NCI-H524 (cell line): ENCODE measurements around the gene GNAO1.
A peak's percentile ranks its signal among the peaks of the same experiment; 100 is the strongest.

ENCODE experiments used
- DNase-seq, 2 experiments: peaks; one replicate each; lab custom pipeline; 2025; lab: John Stamatoyannopoulos, UW

GNAO1 gene

DNA sequence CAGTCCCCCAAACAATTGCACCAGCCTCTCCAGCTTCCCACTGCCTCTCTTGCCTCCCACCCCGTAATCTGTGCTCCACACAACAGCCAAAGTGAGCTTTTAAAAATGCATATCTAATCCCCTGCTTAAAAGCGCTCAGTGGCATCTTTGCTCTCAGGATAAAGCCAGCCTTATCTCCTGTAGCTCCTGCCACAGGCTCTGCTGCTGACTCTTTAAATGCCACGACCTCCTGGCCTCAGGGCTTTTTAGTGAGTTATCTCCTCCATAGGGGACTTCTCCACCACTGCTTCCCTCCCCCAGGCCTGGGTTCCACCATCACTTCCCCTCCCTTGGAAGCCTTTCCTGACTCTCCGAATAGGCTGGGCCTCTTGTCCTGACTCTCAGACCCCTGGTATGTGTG, 98.6 kb downstream of the GNAO1 start:
- DNase-seq = peak; percentile 66 to 82

DNA sequence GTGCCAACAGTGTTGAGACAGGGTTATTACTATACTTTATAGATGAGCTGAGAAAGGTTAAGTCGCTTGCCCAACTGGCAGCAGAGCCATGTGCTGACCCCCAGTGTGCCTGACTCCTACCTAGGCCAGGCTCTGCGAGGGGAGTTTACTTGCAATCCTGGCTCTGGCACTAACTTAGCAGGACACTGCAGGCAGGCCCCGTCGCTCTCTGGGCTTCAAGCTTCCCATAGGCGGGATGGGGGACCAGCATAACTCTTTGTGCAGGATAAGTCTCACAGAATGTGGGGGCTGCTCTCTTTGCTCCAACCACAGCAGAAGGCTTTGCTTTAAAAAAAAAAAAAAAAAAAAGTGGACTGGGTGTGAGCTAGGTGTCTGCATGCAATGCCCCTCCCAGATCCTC, 102.7 kb downstream of the GNAO1 start:
- no peak for DNase-seq

DNA sequence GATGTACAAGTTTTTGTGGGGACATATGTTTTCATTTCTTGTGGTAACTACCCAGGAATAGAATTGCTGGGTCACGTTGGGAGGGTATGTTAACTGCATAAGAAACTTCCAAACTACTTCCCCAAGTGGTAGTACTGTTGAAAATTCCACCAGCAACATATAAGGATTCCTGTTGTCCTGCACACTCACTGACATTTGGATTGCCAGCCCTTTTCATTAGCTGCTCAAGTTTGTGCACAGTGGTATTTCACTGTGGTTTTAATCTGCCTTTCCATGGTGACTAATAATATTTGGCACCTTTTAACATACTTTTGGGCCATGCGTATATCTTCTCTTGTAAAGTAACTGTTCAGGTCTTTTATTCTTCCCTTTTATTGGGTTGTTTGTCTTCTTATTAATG, 103.3 kb downstream of the GNAO1 start:
- DNase-seq = no peak

DNA sequence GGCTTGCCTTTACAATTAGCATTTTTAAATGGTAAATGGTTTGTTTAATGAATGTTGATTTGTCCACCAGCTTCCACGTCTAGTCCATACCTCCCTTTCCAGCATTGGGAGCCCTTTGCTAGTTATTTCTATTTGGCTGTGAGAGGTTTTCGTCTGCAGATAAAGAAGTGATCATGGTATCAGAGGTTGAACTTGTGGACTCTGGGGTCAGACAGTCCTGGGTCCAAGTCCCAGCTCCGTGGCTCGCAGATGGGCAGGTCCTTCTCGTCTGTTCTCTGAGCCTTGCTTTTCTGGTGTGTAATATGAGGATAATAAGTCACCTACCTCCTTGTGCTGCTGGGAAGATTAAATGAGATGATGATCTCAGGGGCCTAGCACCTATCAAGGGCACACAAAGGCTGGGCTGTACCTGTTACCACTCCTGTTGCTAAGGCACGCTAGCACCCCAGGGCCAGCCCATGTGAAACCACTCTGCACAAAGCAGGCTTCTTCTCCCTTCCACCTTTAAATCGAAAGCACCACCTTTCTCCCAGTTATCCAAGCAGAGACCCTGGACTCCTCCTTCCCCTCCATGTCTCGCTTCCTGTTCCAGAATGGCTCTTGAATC, 103.9 kb downstream of the GNAO1 start:
- no peak for DNase-seq

DNA sequence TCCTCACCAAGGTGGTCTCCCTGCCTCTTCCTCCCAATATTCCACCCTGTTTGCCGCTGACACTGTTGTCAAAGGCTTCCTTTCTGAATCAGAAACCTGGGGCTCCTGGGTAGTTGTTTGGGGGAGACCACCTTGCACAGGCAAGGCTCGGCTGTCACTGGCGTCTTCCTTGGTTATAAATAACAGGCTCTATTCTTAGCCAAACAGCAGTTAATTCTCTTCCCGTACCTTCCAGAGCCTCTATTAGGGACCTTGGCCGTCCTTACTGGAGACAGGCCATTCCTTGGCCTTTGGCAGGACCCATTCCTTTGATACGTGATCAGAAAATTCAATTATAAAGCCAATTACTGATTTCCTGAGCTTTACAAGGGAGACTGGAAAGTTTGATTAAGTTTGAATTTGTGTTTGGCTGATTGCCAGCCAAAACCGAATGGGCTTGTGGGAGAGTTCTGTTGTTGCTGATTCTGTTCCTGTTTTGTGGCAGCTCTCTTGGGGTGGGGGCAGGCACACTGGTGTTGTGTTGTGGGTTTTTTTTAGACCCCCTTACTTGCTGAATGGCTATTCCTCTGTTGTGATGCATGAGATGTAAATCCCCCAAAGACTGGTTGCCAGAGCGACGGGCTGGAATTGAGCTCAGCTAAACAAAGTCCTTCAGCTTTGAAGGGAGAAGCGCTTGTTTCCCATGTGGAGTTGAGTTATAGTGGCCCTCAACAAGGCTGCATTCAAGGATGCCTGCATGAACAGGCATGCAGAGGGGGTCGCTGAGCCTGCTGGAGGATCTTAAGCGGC, 104.6 kb downstream of the GNAO1 start:
- DNase-seq = no peak

DNA sequence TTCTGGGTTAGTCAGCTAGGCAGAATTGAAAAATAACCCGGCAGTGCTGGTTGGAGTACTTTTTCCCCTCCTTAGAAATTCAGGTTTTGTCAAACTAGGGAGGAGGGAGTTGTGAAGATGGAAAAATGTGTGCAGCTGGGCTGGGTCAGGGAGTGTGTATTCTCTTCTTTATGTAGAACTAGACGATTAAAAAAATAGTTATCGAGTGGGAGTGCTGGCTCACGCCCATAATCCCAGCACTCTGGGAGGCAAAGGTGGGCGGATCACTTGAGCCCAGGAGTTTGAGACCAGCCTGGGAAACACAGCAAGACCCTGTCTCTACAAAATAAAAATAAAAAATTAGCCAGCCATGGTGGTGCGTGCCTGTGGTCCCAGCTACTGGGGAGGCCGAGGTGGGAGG, 106.4 kb downstream of the GNAO1 start:
- DNase-seq = no peak

DNA sequence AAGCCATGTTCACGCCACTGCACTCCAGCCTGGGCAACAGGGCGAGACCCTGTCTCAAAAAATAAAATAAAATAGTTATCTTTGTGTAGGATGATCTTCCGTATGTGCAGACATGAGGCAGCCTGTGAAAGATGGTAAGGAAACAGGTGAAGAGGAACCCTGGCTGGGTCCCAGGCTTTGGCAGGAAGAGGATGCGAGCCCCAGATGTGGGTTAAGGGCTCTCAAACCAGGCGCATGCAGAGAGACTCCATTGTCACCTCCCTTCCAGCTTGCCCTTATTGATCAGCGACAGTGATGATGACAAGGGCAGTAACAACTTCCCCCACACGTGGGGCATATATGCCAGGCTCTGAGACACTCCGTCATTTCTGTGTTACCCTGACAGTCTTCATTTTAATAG, 106.8 kb downstream of the GNAO1 start:
- DNase-seq = no peak

DNA sequence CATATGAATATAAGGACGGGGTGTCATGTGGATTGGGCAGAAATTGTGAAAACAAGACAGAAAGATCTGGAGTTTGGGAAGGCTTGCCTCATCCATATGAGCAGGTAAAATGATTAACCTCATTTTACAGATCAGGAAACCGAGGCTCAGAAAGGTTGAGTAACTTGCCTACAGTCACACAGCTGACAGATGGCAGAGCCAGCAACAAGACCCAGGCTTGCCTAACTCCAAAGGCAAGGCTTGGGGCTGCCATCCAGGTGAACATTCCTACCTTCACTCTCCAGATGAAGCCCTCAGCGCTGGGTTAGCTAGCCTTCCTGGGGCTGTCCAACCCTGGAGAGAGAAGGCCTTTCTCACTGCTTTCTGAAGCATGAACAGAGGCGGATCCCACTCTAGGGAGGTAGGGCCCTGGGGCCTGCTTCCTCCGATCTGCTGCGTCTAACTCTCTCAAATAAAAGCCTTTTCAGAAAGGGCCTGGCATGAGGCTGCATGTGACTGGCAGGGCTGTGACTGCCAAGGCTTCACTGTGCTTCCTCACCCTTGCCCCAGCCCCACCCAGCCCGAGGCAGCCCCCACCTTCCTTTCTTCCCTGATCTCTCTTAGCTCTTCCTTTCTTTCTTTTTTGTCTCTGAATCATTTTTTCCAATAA, 107.8 kb downstream of the GNAO1 start:
- DNase-seq = no peak

DNA sequence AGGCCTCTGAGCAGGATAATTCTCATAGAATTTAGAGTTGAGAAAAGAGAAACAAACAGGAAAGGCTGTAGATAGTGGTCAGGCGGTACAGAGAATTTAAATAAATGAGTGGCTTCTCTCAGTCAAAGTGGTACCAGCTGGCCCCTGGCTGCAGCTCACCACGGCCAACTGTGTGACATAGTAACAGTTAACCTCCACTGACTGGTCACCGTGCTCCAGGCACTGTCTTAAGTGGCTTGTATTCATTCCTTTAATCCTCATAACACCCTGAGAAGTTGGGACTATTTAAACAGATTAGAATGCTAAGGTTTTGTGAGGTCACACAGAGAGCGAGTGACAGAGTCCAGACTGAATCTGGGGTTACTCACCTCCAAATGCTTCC, 108.9 kb downstream of the GNAO1 start:
- peak; percentile 52 to 73 for DNase-seq

DNA sequence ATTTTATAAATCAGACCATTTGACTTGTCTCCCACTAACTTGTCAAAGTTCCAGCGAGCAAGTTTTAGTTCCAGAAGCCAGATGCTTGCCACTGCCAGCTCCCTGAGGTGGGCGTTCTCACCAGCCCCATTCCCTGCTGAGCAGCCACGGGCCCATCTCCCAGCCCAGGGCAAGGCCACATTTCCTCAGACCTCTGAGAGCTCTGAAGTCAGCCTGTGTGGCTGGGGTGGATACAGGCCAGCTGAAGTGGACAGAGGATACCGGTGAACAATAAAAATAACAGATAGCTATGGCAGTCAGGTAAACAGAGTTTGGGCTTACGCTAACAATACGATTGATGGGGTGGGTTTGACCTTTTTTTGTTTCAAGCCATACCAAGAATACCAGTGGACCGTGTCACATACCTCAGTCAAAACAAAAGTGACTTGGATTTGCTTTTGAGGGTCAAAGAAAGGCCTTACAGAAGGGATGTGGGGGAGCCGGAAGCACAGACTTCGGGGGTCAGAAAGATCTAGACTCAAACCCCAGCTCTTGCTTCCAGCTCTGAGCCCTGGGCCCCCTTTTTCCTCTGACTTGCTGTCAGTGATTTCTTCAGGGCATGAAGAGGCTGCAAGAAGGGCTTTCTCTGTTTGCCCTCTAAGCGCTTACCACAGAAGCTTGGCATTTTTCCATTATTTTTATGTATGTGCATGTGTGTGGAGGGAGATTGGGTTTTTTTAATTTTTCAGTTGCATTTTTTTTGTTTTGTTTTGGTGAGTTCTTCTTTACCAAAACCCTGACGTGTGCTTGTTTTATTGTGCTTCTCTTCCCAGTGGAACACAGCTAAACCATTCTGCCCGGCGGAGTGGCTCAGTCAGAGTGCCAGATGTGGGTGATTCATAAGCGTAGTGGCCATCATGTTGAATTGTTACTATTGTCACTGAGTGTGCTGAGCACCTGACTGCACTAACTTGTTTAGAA, 109.9 kb downstream of the GNAO1 start:
- DNase-seq = no peak

DNA sequence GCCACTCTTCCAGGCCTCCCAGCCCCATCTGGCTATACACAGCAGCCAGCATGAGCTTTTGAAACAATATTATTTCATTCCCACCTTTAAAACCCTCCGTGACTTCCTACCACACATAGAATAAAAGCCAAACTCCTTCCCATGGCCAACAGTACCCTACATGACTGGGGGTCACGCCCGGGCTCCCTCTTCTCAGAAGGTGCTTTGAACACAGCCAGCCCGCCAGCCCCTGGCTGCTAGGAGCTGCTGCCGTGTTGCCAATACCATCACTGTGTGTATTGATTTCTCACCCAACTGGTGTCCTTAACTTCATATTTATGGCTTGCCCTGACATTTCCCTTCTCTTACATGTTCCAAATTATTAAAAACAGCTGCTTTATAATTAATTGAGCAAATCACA, 111.2 kb downstream of the GNAO1 start:
- DNase-seq = no peak

DNA sequence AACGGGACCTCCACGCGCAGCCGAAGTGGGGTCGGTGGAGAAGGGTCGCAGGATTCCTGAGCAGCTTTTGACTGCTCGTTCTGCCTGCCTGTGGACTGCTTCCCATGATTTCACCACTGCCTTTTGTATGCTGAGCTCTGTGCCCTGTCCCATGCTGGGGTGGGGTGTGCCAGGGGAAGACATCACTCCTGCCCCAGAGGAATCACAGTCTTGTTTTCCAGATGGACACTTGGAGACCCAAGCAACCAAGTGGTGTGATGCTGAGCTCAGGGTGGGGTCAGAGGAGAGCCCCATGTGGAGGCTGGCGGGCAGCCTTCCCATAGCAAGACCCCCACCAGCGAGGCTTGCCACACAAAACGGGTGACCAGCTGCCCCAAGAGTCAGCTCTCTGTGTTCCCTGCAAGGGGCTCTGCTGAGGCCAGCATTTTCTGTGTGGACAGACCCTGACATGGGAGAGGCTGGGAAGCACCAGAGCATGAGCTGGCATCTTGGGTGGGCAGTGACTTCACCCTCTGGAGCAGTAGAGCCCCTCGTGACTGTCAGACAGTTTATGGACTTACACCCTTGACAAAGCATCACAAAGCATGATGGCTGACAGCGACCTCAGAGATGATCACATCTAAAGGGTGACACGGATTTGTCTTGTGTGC, 111.9 kb downstream of the GNAO1 start:
- DNase-seq = no peak

DNA sequence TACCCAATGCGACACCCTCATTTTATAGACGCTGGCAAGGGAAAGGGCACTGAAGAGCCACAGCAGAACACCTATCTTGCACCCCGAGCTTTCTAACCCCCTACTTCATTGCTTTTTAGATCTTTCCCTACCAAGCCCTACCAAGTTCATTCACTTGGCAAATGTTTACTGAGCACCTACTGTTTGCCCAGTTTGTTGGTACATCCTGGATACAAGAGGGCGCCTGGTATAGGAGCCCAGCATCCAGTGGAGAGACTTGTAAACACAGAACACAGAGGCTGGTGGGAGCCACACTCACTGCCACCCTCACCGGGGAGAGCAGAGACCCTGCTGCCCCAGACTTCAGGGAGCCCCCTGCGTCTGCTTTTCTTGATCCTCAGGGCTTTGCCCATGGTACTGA, 112.6 kb downstream of the GNAO1 start:
- DNase-seq = no peak

DNA sequence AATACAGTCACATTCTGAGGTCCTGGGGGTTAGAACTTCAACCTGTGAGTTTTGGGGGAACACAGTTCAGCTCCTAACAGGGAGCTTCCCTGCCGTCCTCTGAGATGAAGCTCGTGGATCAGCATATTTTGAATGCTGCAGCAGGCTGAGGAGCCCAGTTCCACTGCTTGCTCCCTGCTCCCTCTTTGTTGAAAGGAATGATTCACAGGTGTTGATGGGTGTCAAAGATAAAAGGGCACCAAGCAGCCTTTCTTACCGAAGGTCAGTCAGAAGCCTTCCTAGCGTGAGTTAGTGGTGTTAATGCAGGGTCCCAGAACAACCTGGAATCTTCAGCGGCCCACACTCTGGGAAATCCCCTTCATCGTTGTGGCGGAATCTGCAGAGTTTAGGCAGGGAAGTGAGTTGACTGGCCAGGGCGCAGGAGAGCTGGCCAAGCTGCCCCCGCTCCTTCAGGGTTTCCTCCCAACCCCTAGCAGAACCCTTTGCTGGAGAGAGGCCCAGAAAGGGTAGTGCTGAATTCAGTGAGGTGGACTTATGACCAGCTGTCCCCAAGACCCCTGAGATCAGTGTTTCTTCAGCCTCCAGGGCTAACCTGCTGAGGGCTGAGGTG, 114.8 kb downstream of the GNAO1 start:
- no peak for DNase-seq

DNA sequence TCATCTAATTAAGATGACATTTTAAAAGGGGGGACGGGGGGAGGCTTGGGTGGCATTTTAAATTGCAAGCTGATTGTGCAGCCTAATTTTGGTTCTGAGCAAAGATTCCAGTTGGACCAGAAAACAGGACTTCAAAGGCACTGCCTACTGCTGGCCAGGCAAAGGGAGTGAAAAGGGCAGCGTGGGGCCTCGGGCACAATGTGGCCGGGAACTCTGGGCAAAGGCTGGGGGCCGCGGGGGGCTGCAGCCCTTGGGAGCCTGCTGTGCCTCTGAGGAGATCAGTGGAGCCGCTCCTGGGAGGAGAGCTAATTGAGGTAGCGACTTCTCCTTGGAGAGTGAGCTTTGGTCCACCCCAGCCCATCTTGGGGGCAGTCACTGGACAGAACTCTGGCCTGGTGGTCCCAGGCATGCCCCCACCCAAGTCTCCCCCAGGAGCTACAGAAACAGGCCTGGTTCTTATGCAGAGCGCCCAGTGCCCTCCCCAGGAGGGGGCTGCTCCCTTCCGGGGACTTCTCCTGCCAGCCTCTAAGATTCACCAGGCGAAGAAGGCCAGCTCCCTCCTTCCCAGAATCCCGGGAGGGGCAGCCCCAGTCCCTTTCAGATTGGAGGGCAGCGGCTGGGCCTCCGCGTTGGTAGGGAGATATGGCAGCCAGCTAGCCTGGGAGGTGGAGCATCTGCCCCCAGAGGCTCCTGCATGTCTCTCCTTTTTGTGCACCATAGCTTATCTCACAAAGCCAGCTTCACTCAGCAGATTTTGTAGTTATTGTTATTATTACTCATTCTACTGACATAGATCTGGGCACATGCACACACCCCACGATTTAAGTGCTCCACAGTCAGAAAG, 115.6 kb downstream of the GNAO1 start:
- no peak for DNase-seq

DNA sequence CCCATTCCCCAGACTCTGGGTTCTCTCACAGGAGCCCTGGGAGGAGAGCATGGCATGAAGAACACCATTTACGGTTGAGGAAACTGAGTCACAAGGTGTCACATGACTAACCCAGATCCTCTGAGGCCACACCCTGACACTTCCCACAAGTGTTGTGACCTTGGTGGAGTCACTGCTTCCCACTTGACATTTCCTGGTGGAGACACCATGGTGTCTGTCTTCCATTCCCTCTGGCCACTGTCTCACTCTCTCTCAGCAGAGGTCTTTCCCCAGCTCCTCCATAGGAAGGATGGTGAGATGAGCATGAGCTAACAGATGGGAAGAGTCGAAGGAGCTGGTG, 116.2 kb downstream of the GNAO1 start:
- no peak for DNase-seq

DNA sequence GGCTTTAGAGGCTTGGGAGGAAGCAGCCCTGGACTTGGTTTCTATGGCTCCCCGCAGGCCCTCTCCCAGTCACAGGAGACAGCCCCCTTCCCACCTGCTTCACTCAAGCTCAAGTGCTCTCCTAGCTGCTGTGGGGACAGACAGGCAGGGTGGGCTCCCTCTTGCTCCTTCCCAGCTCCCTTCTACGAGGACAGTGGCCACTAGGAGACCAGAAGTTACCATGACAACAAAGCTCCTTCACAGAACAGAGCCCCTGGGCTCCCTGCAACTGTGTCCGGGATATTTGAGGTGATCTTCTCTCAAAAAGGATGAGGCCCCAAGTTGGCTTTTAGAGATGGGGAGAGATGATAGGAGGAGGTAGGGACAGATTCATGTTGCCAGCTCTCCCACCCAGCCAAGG, 117.7 kb downstream of the GNAO1 start:
- DNase-seq = peak; percentile 26 to 53

DNA sequence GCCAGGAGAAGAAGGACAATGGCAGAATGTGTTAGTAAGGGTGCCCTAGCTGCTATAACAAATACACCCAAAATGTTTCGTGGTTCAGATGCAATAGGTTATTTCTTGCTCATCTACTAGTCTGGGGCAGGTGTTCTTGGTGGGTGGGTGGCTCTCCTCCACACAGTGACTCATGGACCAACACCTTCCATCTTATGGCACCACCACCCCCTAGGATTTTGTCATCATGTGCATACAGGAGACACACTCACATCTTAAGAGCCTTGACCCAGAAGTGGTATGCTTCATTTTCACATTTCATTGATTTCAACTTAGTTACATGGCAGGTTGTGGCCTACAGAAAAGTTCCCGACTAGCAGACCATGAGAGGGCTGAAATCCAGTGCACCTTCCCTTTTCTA, 119.4 kb downstream of the GNAO1 start:
- no peak for DNase-seq

DNA sequence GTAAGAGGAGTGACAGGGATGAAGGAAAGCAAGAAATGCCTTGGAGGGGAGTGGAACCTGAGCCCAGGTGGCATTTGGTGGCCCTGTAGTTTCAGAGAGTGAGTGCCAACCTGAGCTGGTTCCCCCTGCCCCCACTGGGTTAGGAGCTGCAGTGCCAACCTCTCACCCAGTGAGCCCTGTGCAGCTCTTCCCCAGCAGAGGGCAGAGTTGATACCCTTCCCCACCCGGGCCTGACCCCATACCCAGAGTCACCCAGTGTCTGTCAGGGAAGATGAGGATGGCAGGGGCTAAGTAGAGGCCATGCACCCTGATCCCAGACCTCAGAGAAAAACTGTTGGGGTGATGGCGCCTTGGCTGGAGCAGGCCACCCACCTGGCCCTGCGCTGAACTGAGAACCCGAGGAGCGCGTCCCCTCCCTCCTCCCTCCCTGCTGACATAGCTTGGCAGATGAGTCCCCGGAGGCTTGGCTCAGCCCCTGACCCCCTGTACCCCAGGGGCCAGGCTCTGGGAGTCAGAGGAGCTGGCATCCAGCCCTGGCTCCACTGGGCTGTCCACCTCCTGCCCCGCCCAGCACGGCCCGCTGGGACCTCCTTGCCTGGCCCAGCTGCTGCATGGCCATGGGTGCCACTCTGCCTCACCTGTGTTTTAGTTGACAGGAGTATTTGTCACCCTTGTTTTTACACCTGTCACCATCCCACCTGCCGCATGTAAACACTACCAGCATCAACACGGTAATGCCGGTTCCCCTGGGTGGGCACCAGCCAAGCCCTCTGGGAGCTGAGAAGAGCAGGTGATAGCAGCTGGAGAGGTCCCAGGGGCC, 120.1 kb downstream of the GNAO1 start:
- DNase-seq = peak in 1 of 2 experiments; percentile 12

DNA sequence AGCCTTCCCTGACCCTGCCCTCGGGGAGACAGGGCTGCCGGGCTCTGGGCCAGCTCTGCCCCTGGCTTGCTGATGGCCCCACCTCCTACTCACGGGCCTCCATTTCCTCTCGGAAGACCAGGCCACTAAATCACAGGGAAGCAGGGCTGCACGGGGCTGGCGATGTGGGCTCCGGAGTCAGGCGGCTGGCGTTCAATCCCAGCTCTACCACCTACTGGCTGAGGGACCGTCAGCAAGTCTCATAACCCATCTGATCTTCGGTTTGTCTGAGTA, 120.7 kb downstream of the GNAO1 start:
- no peak for DNase-seq
